GM19238 (cell line): ENCODE results near the gene LINGO1.
A peak's percentile ranks its signal among the peaks of the same experiment; 100 is the strongest.

Experiments used
- DNase-seq: peaks from one replicate; pipeline ENCODE4 v3.0.0; 2011; ENCODE audit warnings: low spot score; ENCODE audit not compliant: insufficient read length

The LINGO1 gene

GRCh38 chr15:77632534-77633133 lies at the start of gene LINGO1:
LINGO1 (minus strand) TSS chr15:77632912; CDS start chr15:77632315, 597 bp downstream.
- no peak for DNase-seq

- no peak for DNase-seq
These were observed 48.6 kb upstream of the LINGO1 start for GRCh38 chr15:77681362-77681761.

DNA sequence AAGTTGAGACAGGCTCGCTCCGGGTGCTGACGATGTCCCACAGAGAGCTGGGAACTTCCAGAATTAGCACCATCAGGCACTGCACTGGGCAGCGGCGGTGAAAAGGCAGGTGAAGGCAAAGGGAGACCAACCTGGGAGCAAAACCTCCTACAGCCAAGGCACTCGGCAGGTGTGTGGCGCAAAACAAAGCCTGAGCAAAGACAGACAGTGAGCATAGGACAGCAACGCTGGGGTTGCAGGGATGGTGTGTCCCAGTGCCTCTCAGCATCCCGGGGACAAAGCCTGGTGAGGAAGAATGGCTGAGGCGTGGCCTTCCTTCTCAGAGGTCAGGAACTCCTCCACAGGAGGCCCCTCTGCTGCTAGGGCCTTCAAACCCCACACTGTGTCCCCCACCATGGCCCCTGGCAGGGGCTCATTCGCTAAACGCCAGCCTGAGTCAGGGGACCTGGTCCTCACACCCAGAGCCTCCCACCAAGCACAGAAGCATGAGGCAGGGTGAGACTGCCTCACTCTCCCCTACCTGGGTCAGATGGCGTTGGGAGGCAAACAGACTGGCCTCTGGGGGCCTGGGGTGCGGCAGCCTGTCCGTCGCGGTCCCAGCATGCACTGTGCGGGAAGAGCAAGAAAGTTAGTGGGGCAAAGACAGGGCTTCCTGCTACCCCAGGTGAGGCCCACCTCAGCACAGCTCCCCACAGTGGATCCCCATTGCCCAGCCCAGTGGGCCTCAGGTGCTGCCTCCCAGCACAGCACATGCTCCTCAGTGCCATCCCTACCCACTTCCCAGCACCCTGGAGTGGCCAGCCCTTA lies 44.1 kb upstream of the LINGO1 start:
- no peak for DNase-seq

- DNase-seq: no peak
These were observed 43.2 kb upstream of the LINGO1 start for GRCh38 chr15:77675806-77676415.

- DNase-seq: no peak
These were observed 41.6 kb upstream of the LINGO1 start for GRCh38 chr15:77674327-77674726.

GRCh38 chr15:77673866-77674265 lies 41.2 kb upstream of the LINGO1 start:
- DNase-seq: no peak

- DNase-seq: no peak
These were observed 39.4 kb upstream of the LINGO1 start for GRCh38 chr15:77672135-77672534.

DNA sequence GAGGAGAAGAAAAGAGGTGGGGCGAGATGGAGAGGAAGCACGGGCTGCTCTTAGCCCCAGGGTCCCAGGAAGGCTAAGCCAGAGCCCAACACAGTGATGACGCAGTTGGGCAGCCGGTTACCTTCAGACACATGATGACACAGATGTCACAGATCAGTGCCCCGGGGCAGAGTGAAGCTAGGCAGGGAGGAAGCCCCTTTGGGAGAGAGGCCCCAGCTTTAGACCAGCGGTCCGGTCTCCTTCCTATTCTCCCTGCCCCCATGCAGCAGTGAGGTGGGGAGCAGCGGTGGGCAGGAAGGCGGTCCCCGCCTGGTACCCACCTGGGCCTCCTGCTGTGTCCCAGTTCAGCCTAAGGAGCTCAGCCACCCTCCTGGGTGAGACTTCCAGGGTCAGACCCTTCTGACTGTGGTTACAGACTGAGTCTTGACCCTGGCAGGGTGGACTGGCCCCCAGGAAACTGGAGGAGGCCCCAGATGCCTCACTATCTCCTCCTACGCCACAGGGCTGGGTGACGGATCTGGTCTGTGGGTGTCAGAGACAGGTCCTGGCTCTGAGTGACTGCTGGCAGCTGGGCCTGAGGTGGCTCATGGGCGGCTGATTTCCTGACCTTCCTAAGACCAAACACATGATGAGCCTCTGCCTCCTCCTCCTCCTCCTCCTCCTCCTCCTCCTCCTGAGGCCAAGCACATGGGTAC lies 38.8 kb upstream of the LINGO1 start:
- DNase-seq: no peak

- no peak for DNase-seq
These were observed 38.0 kb upstream of the LINGO1 start for GRCh38 chr15:77670558-77671361.

DNA sequence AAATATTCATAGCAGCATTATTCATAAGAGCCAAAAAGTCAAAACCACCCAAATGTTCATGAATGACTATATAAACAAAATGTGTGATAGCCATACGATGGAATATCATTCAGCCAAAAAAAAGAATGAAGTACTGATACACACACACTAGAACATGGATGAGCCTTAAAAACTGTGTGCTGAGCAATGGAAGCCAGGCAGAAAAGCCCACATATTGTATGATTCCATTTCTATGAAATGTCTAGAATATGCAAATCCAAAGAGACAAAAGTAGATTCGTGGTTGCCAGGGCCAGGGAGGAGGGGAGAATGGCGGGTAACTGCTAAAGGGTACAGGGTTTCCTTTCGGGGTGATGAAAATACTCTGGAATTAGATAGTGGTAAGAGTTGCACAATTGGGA lies 37.2 kb upstream of the LINGO1 start:
- no peak for DNase-seq

DNA sequence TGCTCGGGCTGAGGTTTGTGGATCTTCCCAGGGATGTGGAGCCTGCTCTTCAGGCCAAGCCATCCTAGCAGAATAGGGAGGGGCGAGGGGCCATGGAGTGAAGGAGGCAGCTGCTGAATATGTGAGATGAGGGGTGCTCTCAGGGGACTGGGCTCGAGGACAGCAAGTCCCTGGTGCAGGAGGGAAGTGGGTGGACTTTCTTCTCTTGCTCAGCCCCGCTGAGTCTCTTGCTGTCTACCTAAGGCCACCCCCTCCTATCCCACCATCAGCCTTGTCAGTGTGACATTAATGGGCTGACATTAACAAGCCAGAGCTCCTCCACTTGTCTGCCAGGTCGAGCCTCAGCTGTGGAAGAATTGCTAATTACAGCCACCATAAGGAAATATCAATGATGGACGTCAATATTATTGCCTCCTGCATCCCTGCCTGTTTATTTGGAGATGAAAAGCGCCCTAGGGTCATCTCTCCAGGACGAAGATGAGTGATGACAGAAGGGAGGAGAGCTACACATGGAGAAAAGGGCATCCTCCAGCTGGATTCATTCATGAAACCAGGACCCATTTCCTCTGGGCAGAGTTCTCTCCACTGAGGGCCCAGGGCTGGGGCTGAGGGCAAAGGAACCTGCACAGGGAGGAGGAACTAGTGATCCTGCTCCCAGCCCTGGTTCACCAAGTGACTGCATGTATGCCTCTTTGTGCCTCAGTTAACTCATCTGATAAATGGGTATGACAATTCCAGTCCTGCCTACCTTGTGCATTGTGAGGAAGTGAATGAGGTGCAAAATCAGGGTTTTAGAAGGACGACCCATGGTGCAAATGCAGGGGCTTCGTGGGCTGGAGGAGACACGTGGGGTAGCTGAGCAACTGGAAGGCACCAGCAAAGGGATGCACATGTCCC lies 34.9 kb upstream of the LINGO1 start:
- DNase-seq: no peak

- no peak for DNase-seq
These were observed 33.6 kb upstream of the LINGO1 start for GRCh38 chr15:77666296-77666660.

GRCh38 chr15:77665530-77666295 lies 33.0 kb upstream of the LINGO1 start:
- no peak for DNase-seq

DNA sequence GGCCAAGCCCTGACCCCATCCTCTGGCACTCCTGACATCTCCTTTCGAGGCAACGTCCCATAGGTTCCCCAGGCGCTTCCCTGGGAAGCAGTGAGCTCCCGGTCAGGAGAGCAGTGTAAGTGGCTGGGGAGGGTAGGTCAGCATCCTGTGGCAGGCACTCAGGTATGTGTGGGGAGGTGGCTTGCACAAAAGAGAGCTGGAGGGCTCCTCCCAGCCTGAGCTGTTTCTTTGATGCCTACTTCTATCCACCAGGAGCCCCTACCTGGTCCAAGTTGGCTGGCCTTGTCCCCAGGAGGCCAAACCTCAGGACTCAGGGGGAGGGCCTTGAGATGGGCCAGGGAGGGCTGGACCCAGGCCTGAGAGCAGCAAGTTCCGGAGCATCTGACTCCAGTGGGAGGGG lies 31.7 kb upstream of the LINGO1 start:
- no peak for DNase-seq

- no peak for DNase-seq
These were observed 30.5 kb upstream of the LINGO1 start for GRCh38 chr15:77663256-77663655.

DNA sequence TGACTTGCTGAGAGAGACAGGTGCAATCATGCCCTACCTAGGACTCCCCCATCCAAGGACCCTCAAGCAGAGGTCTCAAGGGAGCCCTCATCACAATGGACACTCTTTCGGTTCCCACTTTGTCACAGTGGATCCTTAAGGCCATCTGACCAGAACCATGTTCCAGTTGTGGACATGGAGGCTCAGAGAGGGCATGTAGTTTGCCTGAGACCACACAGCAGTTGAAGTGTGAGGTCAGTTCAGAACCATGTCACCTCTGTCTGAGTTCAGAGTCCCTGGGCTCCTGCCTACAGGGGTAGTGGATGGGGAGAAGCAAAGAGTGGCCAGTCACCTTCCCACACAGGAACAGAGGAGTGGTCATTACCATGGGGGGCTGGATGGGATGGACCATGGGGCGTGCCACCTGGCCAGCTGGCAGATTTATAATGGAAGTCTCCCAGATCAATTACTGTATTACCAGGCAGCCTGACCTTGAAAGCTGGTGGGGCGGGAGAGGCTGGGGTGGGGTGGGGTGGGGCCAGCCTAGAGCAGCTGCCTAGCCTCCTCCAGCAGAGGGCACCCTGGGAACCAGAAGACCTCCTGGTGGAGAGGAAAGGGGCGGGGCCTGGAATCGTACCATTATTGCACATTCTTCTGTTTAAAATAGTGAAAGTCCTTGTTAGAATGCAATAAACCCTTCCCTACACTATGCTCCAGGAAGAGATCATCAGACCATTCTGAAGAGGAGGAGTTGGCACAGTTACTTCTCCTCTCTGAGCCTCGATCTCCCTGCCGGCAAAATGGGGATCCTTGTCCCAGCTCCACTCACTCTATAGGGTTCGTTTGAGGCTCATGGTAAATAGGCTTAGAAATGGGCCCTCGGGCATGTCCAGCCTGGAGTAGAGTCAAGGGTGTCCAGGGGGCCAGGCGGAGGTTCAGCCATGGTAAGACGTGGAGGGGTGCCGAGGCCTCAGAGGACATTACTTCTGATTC lies 26.9 kb upstream of the LINGO1 start:
- DNase-seq: peak; percentile 71

GRCh38 chr15:77658304-77658703 lies 25.6 kb upstream of the LINGO1 start:
- no peak for DNase-seq

DNA sequence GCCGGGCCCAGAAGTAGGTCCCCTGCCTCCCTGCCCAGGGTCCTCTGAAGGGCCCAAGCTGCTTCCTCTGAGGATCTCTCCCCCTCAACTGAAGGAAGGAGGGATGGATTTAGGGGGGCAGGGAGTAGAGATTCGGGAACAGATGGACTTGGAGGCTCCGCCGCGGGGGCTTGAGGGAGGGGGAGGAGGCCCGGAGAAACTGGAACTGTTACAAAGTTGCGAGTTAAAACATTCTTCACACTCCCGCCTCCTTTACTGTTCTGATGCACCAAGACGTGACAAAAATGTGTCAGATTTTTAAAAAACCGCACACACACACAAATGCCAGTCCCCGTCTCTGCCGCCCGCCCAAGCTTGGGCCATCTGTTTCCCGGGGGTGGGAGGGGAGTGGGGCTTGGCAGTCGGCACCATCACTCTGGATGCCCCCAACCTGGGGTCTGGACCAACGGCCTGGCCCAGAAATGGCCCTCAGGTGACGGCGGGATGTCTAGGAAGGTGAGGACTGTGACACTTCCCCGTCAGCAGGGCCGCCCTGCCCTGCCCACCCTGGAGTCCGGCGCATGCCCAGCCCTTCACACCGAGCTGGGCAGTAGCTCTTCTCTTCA lies 25.0 kb upstream of the LINGO1 start:
- DNase-seq: no peak
